Measurements from ENCODE around the gene MEGF11.

DNA sequence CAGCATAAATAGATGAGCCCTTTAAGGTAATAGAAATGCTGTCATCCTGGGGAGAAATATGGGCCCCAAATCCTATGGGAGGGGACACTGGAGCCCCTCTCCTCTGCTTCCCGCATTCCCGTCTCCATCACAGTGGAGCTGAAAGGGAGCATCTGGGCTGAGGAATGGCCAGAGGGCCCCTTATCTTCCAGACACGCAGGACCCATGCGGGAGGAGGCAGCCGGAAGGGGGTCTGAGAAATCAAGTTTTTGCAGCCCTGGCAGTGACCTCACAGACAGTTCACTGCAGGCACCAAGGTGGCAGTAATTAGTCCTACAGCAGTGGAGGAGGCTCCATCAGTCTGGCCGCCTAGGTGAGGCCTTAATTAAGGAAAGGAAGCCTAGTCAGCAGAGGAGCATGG, 304.1 kb downstream of the MEGF11 start:
- TF ChIP-seq CTCF (IDR thresholded peaks at IDR 0.05; ENCODE audit: low read depth, low read length) (no peak), EZH2phosphoT487 (IDR thresholded peaks at IDR 0.05; ENCODE audit: low read depth) (no peak)

Data from OCI-LY3 (cell line).